Bronchial epithelial cell (primary cell): Measurements from ENCODE around the gene MTHFD1. TPM values are rescaled to one million over a fixed set of nuclear protein-coding genes. Genes with fewer than 3 reads are reported as not detected.
"Not testable (repeated sequence)": the region's sequence is repeated elsewhere in the genome, so short reads cannot be mapped to it uniquely, and the experiment has no call there.

Experiments
- DNase-seq: peaks from one replicate; pipeline ENCODE4 v3.0.0-alpha.2; 2010; ENCODE audit warnings: low read depth
- FAIRE-seq: peaks from 2 replicates; lab custom pipeline; 2011; peaks lifted over from hg19 to GRCh38; lab: Jason Lieb, UNC
- H3K27me3 ChIP-seq: 2 replicates; pipeline ENCODE4 v1.5.1; 2011; ENCODE audit warnings: low read length; ENCODE audit not compliant: control insufficient read depth, insufficient read depth
- H3K36me3 ChIP-seq: 2 replicates; pipeline ENCODE4 v1.5.1; 2011; ENCODE audit warnings: low read length; ENCODE audit not compliant: control insufficient read depth, insufficient read depth
- H3K4me3 ChIP-seq: 2 replicates; pipeline ENCODE4 v1.5.1; 2011; ENCODE audit warnings: mild to moderate bottlenecking, low read depth, low read length, control low read depth
- CTCF ChIP-seq: IDR thresholded peaks from 2 replicates; pipeline ENCODE4 v1.5.1; 2011; ENCODE audit warnings: mild to moderate bottlenecking, moderate library complexity, low read length, control low read depth, inconsistent platforms; ENCODE audit not compliant: insufficient read depth, severe bottlenecking
- total RNA-seq: library from RNA; depleted of rRNA; stranded (reverse); fragments of >200 nt; gene quantifications from 2 replicates; pipeline ENCODE4 v1.2.1, GENCODE V29; 2014

Gene MTHFD1
- total RNA-seq, 1 donor from 2014 or later = 35.5 TPM

- no peak for DNase-seq
- no peak for TF ChIP-seq CTCF
- Histone ChIP-seq H3K36me3 (no peaks in the 10 kb centered on the region), H3K4me3 (no peak overlapping the region), H3K27me3 (no peaks in the 10 kb centered on the region)
- no peak for FAIRE-seq
These were observed 3.1 kb downstream of the MTHFD1 start for GRCh38 chr14:64391113-64391725.

GRCh38 chr14:64391986-64392385 lies 3.8 kb downstream of the MTHFD1 start:
- Histone ChIP-seq H3K27me3 (no peaks in the 10 kb centered on the region), H3K36me3 (no peaks in the 10 kb centered on the region), H3K4me3 (no peak overlapping the region)
- no peak for TF ChIP-seq CTCF
- FAIRE-seq (no peak), DNase-seq (no peak)

- not testable (repeated sequence) for H3K4me3 ChIP-seq, FAIRE-seq, DNase-seq, H3K36me3 ChIP-seq, H3K27me3 ChIP-seq
These were observed 5.1 kb downstream of the MTHFD1 start for GRCh38 chr14:64393189-64393726.

GRCh38 chr14:64394423-64394822 lies 6.3 kb downstream of the MTHFD1 start:
- FAIRE-seq (no peak), DNase-seq (no peak)
- TF ChIP-seq CTCF = no peak
- no peaks in the 10 kb centered on the region for H3K27me3 ChIP-seq
- peaks cover 1% of the 10 kb centered on the region for H3K36me3 ChIP-seq
- no peak overlapping the region for H3K4me3 ChIP-seq

GRCh38 chr14:64394977-64395633 lies 7.0 kb downstream of the MTHFD1 start:
- Histone ChIP-seq H3K4me3 (no peak overlapping the region), H3K36me3 (peaks cover 1% of the 10 kb centered on the region), H3K27me3 (no peaks in the 10 kb centered on the region)
- FAIRE-seq (no peak), DNase-seq (no peak)
- no peak for TF ChIP-seq CTCF

- FAIRE-seq (no peak), DNase-seq (no peak)
- TF ChIP-seq CTCF = no peak
- H3K4me3 ChIP-seq = no peak overlapping the region
- H3K27me3 ChIP-seq = no peaks in the 10 kb centered on the region
- H3K36me3 ChIP-seq = peaks cover 1% of the 10 kb centered on the region
These were observed 12.8 kb downstream of the MTHFD1 start for GRCh38 chr14:64400829-64401459.
